PC-9 (cell line): ENCODE results near the gene FUS. TPM values are rescaled to one million over a fixed set of nuclear protein-coding genes. Genes with fewer than 3 reads are reported as not detected.

ENCODE experiments used
- BruUV-seq: library from RNA; stranded (reverse); fragments of 400-500 nt; replicated peaks from 2 replicates; lab custom pipeline; 2021; lab: Mats Ljungman, UMichigan
- CTCF ChIA-PET: fragments of 300-600 bp; sonication (Branson Sonifier 250); formaldehyde crosslinking; loops from one replicate; lab custom pipeline; 2022; ENCODE audit warnings: antibody characterized with exemption; lab: Charles Lee
- POLR2A ChIA-PET: fragments of 300-600 bp; sonication (Branson Sonifier 250); formaldehyde crosslinking; loops from one replicate; lab custom pipeline; 2022; ENCODE audit warnings: antibody characterized with exemption; ENCODE audit not compliant: unreplicated experiment; lab: Charles Lee
- DNase-seq, 2 experiments: peaks; one replicate each; pipeline versions ENCODE4 v3.0.0 to v3.0.0-alpha.2; 2015 to 2022; ENCODE audit warnings: mixed read lengths in 1 of 2
- H2AFZ ChIP-seq: fragments of 200-600 bp; sonication (generic); 2 replicates; pipeline ENCODE4 v1.8.1; 2017; ENCODE audit warnings: antibody characterized with exemption
- H3F3A ChIP-seq: fragments of 200-600 bp; sonication (generic); 2 replicates; pipeline ENCODE4 v1.8.1; 2017; ENCODE audit warnings: antibody characterized with exemption, mild to moderate bottlenecking, low read depth; ENCODE audit not compliant: insufficient read depth
- H3K27ac ChIP-seq: fragments of 200-600 bp; sonication (generic); 2 replicates; pipeline ENCODE4 v1.6.1; 2016; ENCODE audit warnings: mixed run types
- H3K27me3 ChIP-seq: fragments of 200-600 bp; sonication (generic); 2 replicates; pipeline ENCODE4 v1.6.1; 2016; ENCODE audit warnings: low read depth, mixed run types; ENCODE audit not compliant: insufficient read depth
- H3K36me3 ChIP-seq: fragments of 200-600 bp; sonication (generic); 2 replicates; pipeline ENCODE4 v1.6.1; 2016; ENCODE audit warnings: low read depth, mixed run types
- H3K4me1 ChIP-seq: fragments of 200-600 bp; sonication (generic); replicated peaks from 2 replicates; pipeline ENCODE4 v1.6.1; 2016; ENCODE audit warnings: mixed run types; ENCODE audit not compliant: insufficient read depth
- H3K4me2 ChIP-seq: fragments of 200-600 bp; sonication (generic); 2 replicates; pipeline ENCODE4 v1.6.1; 2017; ENCODE audit warnings: mixed run types
- H3K4me3 ChIP-seq: fragments of 200-600 bp; sonication (generic); 2 replicates; pipeline ENCODE4 v1.6.1; 2016; ENCODE audit warnings: mixed run types
- H3K79me2 ChIP-seq: fragments of 200-600 bp; sonication (generic); 2 replicates; pipeline ENCODE4 v1.6.1; 2017; ENCODE audit warnings: low read depth, mixed run types
- H3K9me2 ChIP-seq: fragments of 200-600 bp; sonication (generic); 2 replicates; pipeline ENCODE4 v1.8.1; 2017; ENCODE audit warnings: mild to moderate bottlenecking; ENCODE audit not compliant: insufficient read depth
- H3K9me3 ChIP-seq: fragments of 200-600 bp; sonication (generic); 2 replicates; pipeline ENCODE4 v1.8.1; 2016; ENCODE audit warnings: low read depth; ENCODE audit not compliant: insufficient read depth
- H4K20me1 ChIP-seq: fragments of 200-600 bp; sonication (generic); 2 replicates; pipeline ENCODE4 v1.8.1; 2017; ENCODE audit not compliant: insufficient read depth
- CTCF ChIP-seq: fragments of 200-600 bp; sonication (generic); conservative IDR thresholded peaks from 2 replicates; pipeline ENCODE4 v1.6.1; 2017; ENCODE audit warnings: mixed run types, antibody characterized with exemption, mild to moderate bottlenecking, moderate library complexity
- EZH2 ChIP-seq: fragments of 200-600 bp; sonication (generic); IDR thresholded peaks from 2 replicates; pipeline ENCODE4 v1.8.0; 2017; ENCODE audit warnings: antibody characterized with exemption, low read depth
- intact Hi-C: fragments of 100-400 bp; cut with micrococcal nuclease; formaldehyde crosslinking; loops from one replicate; pipeline ENCODE4 v1.10.0; 2022; ENCODE audit not compliant: unreplicated experiment
- total RNA-seq: library from RNA; stranded (reverse); gene quantifications from 2 replicates; pipeline ENCODE4 v1.2.3, GENCODE V29; 2021

FUS gene
- total RNA-seq, 1 experiment from 2014 or later, result 637 TPM

- H2AFZ ChIP-seq, result no peak overlapping the region
- peak overlapping the region; percentile 91 for H3K4me2 ChIP-seq
- no peaks in the 10 kb centered on the region for H3K9me2 ChIP-seq
- ChIA-PET CTCF (no interaction called here), POLR2A (interaction anchor here (0.7 kb wide), 2 partner anchors 71 to 316 kb away, joined by 3 to 7 read pairs; no protein-coding TSS in a partner anchor)
- H3K27ac ChIP-seq, result no peak overlapping the region
- no peak for TF ChIP-seq EZH2
- no peak for TF ChIP-seq CTCF
- BruUV-seq, result no TSS peak
- peaks cover 60% of the 10 kb centered on the region for H3F3A ChIP-seq
- peaks cover 22% of the 10 kb centered on the region for H3K4me1 ChIP-seq
- no peaks in the 10 kb centered on the region for H3K27me3 ChIP-seq
- H4K20me1 ChIP-seq, result peaks cover 70% of the 10 kb centered on the region
- H3K79me2 ChIP-seq, result peaks cover 84% of the 10 kb centered on the region
- H3K9me3 ChIP-seq, result no peaks in the 10 kb centered on the region
- peak overlapping the region; percentile 83 for H3K4me3 ChIP-seq
- H3K36me3 ChIP-seq, result peaks cover 60% of the 10 kb centered on the region
- DNase-seq, result no peak
- intact Hi-C loops, result no loop called here
Observed at GRCh38 chr16:31182391-31182790, 2.5 kb downstream of the FUS start.

- H3K27me3 ChIP-seq, result no peaks in the 10 kb centered on the region
- no peaks in the 10 kb centered on the region for H3K9me3 ChIP-seq
- no peak for DNase-seq
- intact Hi-C loops, result no loop called here
- 0 out of 2 replicates have a peak overlapping the region, but pooled peaks have one; percentile 91 for H3K4me2 ChIP-seq
- H3K4me1 ChIP-seq, result peaks cover 21% of the 10 kb centered on the region
- no peak overlapping the region for H2AFZ ChIP-seq
- TF ChIP-seq CTCF (no peak), EZH2 (no peak)
- no peak overlapping the region for H3K27ac ChIP-seq
- H4K20me1 ChIP-seq, result peaks cover 84% of the 10 kb centered on the region
- ChIA-PET CTCF (interaction anchor here (0.5 kb wide), 1 partner anchor 675 kb away, joined by 3 read pairs; no protein-coding TSS in a partner anchor), POLR2A (interaction anchor here (0.6 to 0.7 kb wide), 5 partner anchors 15 to 288 kb away, joined by 3 to 8 read pairs (median 4); partner anchors contain the start of genes KAT8 and TGFB1I1)
- H3F3A ChIP-seq, result peaks cover 73% of the 10 kb centered on the region
- no TSS peak for BruUV-seq
- H3K36me3 ChIP-seq, result peaks cover 73% of the 10 kb centered on the region
- peaks cover 93% of the 10 kb centered on the region for H3K79me2 ChIP-seq
- no peak overlapping the region for H3K4me3 ChIP-seq
- no peaks in the 10 kb centered on the region for H3K9me2 ChIP-seq
Observed at GRCh38 chr16:31183432-31184428, 3.8 kb downstream of the FUS start.

GRCh38 chr16:31184888-31185287 is 4.9 kb downstream of the FUS start:
- H3K27me3 ChIP-seq, result no peaks in the 10 kb centered on the region
- no peaks in the 10 kb centered on the region for H3K9me2 ChIP-seq
- CTCF ChIA-PET, result no interaction called here
- TF ChIP-seq CTCF (no peak), EZH2 (no peak)
- intact Hi-C loops, result no loop called here
- H3F3A ChIP-seq, result peaks cover 85% of the 10 kb centered on the region
- peaks cover 16% of the 10 kb centered on the region for H3K4me1 ChIP-seq
- BruUV-seq, result no TSS peak
- no peak overlapping the region for H3K4me2 ChIP-seq
- H4K20me1 ChIP-seq, result peaks cover 95% of the 10 kb centered on the region
- POLR2A ChIA-PET, result interaction anchor here (0.6 kb wide), 1 partner anchor 287 kb away, joined by 8 read pairs; the partner anchor contains the start of gene TGFB1I1
- DNase-seq, result no peak
- no peak overlapping the region for H3K27ac ChIP-seq
- H2AFZ ChIP-seq, result no peak overlapping the region
- H3K4me3 ChIP-seq, result no peak overlapping the region
- H3K36me3 ChIP-seq, result peaks cover 85% of the 10 kb centered on the region
- peaks cover 98% of the 10 kb centered on the region for H3K79me2 ChIP-seq
- H3K9me3 ChIP-seq, result no peaks in the 10 kb centered on the region
